Measurements from ENCODE around the gene ASTN1.

Gene ASTN1

DNA sequence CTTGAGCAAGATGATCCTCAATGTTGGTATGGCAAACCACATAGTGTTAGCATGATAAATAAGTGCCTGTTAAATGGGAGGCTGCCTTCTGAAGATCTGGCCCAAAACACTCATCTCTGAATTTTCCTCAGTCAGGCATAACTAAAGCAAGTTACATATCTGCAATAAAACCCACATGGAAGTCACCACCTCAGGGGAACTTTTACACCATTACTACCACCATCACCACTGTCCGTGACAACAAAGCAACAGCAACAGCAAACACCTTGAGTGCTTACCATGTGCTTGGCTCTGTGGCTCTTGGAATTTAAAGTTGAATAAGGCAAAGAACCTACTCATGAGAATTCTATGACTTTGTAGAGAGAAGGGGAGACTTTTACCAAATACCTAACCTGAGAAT lies 233.0 kb downstream of the ASTN1 start:
- no peak overlapping the region for H3K27ac ChIP-seq (ENCODE audit: extremely low read depth, low read depth, low read length)
- ChIA-PET POLR2A (no interaction called here), CTCF (no interaction called here)
- no peaks in the 10 kb centered on the region for H3K4me1 ChIP-seq (ENCODE audit: control insufficient read depth, insufficient read depth, low read length)
- no peaks in the 10 kb centered on the region for H3K36me3 ChIP-seq (ENCODE audit: control insufficient read depth in 2 of 2, insufficient read depth in 1 of 2, low read length in 2 of 2)
- no peak for TF ChIP-seq ZNF175 (tag by site-specific recombination; IDR thresholded peaks at IDR 0.05)
- TF ChIP-seq, protein P1, sequence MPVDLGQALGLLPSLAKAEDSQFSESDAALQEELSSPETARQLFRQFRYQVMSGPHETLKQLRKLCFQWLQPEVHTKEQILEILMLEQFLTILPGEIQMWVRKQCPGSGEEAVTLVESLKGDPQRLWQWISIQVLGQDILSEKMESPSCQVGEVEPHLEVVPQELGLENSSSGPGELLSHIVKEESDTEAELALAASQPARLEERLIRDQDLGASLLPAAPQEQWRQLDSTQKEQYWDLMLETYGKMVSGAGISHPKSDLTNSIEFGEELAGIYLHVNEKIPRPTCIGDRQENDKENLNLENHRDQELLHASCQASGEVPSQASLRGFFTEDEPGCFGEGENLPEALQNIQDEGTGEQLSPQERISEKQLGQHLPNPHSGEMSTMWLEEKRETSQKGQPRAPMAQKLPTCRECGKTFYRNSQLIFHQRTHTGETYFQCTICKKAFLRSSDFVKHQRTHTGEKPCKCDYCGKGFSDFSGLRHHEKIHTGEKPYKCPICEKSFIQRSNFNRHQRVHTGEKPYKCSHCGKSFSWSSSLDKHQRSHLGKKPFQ (tag by site-specific recombination; IDR thresholded peaks at IDR 0.05) = no peak
- TF ChIP-seq HOXD13 (CRISPR knock-in tag; IDR thresholded peaks at IDR 0.05; ENCODE audit: borderline replicate concordance) = no peak
- TF ChIP-seq ZNF549 (tag by site-specific recombination; IDR thresholded peaks at IDR 0.05) = no peak
- TF ChIP-seq ZNF423 (tag by site-specific recombination; IDR thresholded peaks at IDR 0.05) = no peak
- TF ChIP-seq, protein P2, sequence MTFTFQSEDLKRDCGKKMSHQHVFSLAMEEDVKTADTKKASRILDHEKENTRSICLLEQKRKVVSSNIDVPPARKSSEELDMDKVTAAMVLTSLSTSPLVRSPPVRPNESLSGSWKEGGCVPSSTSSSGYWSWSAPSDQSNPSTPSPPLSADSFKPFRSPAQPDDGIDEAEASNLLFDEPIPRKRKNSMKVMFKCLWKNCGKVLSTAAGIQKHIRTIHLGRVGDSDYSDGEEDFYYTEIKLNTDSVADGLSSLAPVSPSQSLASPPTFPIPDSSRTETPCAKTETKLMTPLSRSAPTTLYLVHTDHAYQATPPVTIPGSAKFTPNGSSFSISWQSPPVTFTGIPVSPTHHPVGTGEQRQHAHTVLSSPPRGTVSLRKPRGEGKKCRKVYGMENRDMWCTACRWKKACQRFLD (tag by site-specific recombination; IDR thresholded peaks at IDR 0.05) = no peak
- TF ChIP-seq ZNF558 (tag by site-specific recombination; IDR thresholded peaks at IDR 0.05) = no peak
- no peak for TF ChIP-seq ZNF114 (tag by site-specific recombination; IDR thresholded peaks at IDR 0.05)
- TF ChIP-seq, protein P3, sequence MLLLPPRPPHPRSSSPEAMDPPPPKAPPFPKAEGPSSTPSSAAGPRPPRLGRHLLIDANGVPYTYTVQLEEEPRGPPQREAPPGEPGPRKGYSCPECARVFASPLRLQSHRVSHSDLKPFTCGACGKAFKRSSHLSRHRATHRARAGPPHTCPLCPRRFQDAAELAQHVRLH (tag by site-specific recombination; IDR thresholded peaks at IDR 0.05) = no peak
- no peak for TF ChIP-seq YY1 (tag by site-specific recombination; IDR thresholded peaks at IDR 0.05)
- TF ChIP-seq ZNF473 (tag by site-specific recombination; IDR thresholded peaks at IDR 0.05) = no peak
- TF ChIP-seq ZNF324 (tag by site-specific recombination; IDR thresholded peaks at IDR 0.05) = no peak
- TF ChIP-seq ZNF155 (tag by site-specific recombination; IDR thresholded peaks at IDR 0.05) = no peak
- TF ChIP-seq, protein P4, sequence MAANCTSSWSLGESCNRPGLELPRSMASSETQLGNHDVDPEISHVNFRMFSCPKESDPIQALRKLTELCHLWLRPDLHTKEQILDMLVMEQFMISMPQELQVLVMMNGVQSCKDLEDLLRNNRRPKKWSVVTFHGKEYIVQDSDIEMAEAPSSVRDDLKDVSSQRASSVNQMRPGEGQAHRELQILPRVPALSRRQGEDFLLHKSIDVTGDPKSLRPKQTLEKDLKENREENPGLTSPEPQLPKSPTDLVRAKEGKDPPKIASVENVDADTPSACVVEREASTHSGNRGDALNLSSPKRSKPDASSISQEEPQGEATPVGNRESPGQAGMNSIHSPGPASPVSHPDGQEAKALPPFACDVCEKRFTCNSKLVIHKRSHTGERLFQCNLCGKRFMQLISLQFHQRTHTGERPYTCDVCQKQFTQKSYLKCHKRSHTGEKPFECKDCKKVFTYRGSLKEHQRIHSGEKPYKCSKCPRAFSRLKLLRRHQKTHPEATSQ (tag by site-specific recombination; IDR thresholded peaks at IDR 0.05) = no peak
- no peak for TF ChIP-seq ZNF610 (tag by site-specific recombination; IDR thresholded peaks at IDR 0.05; ENCODE audit: borderline replicate concordance)
- TF ChIP-seq SCRT2 (tag by site-specific recombination; IDR thresholded peaks at IDR 0.05) = no peak
- no peak for TF ChIP-seq BCL11A (tag by site-specific recombination; IDR thresholded peaks at IDR 0.05; ENCODE audit: low read depth)
- no peak for TF ChIP-seq GLI4 (tag by site-specific recombination; IDR thresholded peaks at IDR 0.05)
- TF ChIP-seq ZNF16 (tag by site-specific recombination; IDR thresholded peaks at IDR 0.05; ENCODE audit: low read depth) = no peak
- H3K4me3 ChIP-seq (ENCODE audit: low read depth, low read length) = no peak overlapping the region
- no peaks in the 10 kb centered on the region for H3K9me3 ChIP-seq (ENCODE audit: control insufficient read depth, insufficient read depth, low read depth, low read length)

DNA sequence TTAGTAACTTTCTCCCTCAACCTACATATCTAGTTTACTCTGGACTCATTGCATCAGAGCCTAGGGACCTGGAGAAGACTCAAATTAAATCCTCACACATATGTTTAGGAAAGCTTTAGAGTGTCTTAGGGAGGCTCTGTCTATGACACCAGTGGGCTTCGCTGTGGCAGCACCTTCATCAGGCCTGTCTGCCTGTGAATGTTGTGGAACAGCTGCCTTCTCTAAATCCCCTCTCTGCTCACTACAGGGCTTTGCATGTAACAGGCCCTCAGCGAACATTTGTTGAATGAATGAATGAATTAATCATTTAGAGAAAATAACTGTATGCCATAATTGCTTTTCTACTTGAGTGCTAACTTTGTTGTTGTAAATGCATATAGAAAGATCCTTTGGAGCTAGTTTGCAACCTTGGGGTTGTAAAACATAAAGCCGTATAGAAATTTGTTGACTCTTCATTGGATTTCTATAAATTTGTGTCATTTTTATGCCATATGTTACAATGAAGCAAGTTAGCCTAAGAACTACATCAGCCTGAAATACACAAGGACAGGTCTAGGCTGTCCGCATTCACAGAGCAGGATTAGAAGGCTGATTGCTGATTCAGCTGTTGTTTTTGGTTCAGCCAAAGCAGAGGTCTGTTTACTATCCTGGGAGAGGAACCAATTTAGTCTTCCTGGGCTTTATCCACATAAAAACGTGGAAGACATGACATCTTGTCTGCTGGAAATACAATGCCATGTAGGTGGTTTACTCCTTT lies 238.0 kb downstream of the ASTN1 start:
- Histone ChIP-seq H3K4me1 (ENCODE audit: control insufficient read depth, insufficient read depth, low read length) (no peaks in the 10 kb centered on the region), H3K36me3 (ENCODE audit: control insufficient read depth in 2 of 2, insufficient read depth in 1 of 2, low read length in 2 of 2) (no peaks in the 10 kb centered on the region), H3K9me3 (ENCODE audit: control insufficient read depth, insufficient read depth, low read depth, low read length) (no peaks in the 10 kb centered on the region), H3K27ac (ENCODE audit: extremely low read depth, low read depth, low read length) (no peak overlapping the region), H3K4me3 (ENCODE audit: low read depth, low read length) (no peak overlapping the region)
- no peak for TF ChIP-seq ZNF792 (tag by site-specific recombination; IDR thresholded peaks at IDR 0.05)
- TF ChIP-seq ZNF366 (tag by site-specific recombination; conservative IDR thresholded peaks at IDR 0.05) = no peak
- TF ChIP-seq ZNF266 (tag by site-specific recombination; IDR thresholded peaks at IDR 0.05; ENCODE audit: low read depth) = no peak
- TF ChIP-seq MZF1 (tag by site-specific recombination; IDR thresholded peaks at IDR 0.05; ENCODE audit: borderline replicate concordance) = no peak
- TF ChIP-seq ZNF2 (tag by site-specific recombination; IDR thresholded peaks at IDR 0.05) = no peak
- no peak for TF ChIP-seq TRIM28 (IDR thresholded peaks at IDR 0.05; ENCODE audit: borderline replicate concordance, low read length)
- TF ChIP-seq, protein P5, sequence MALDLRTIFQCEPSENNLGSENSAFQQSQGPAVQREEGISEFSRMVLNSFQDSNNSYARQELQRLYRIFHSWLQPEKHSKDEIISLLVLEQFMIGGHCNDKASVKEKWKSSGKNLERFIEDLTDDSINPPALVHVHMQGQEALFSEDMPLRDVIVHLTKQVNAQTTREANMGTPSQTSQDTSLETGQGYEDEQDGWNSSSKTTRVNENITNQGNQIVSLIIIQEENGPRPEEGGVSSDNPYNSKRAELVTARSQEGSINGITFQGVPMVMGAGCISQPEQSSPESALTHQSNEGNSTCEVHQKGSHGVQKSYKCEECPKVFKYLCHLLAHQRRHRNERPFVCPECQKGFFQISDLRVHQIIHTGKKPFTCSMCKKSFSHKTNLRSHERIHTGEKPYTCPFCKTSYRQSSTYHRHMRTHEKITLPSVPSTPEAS (tag by site-specific recombination; IDR thresholded peaks at IDR 0.05) = no peak
- ChIA-PET POLR2A (no interaction called here), CTCF (interaction anchor here (0.7 to 1.2 kb wide), 3 partner anchors 21 to 239 kb away, joined by 3 to 4 read pairs (median 3); no protein-coding TSS in a partner anchor)
